Gastrocnemius medialis (tissue), 4 donors: ENCODE data around the gene NOL9.

ENCODE experiments used
- POLR2A ChIP-seq, 2 donors: fragments of 450-650 bp; IDR thresholded peaks; one replicate each; pipeline ENCODE4 v1.6.1; 2017; ENCODE audit warnings: antibody characterized with exemption in 2 of 2, mild to moderate bottlenecking in 2 of 2, moderate library complexity in 2 of 2
- TF ChIP-seq, protein P1 (sequence below), 5 experiments: fragments of 450-650 bp in 3 of 5; fragments of 200-600 bp in 2 of 5; sonication (generic) in 2 of 5; IDR thresholded peaks in 4 of 5; conservative IDR thresholded peaks in 1 of 5; 1 replicate in 4 of 5; 2 replicates in 1 of 5; pipeline ENCODE4 v1.5.1; 2016 to 2019; ENCODE audit warnings: antibody characterized with exemption in 5 of 5, mild to moderate bottlenecking in 3 of 5, moderate library complexity in 3 of 5

DNA sequence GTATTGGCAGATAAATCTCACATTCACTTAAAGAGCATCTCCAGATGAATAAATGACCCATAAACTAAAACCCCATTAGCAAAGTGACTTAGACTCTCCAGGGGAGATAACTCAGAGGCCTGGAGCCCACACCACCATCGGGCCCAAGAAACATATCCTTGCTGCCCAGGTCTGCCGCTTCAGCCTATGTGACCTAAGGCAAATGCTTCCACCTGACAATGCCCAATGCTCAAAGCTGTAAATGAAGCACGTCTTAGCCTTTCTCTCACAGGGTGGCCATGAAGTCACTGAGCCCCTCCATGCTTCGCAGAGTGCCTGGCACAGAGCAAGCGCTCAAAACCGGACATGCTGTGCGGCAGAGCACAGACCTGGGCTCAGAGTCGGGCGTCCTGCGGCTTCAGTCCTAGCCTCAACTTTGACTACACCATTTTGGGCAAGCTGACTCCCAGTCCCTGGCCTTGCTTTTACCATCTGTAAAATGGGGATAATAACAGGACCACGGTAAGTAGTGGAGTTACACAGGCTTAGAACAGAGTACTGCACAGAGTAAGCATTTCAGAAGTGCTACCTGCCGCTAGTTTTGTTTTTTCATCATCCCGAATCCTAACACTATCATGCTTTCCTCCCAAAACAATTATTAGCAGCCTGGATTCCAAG, 23.7 kb downstream of the NOL9 start:
- TF ChIP-seq POLR2A (IDR thresholded peaks at IDR 0.05): no peak
- TF ChIP-seq, protein P1, sequence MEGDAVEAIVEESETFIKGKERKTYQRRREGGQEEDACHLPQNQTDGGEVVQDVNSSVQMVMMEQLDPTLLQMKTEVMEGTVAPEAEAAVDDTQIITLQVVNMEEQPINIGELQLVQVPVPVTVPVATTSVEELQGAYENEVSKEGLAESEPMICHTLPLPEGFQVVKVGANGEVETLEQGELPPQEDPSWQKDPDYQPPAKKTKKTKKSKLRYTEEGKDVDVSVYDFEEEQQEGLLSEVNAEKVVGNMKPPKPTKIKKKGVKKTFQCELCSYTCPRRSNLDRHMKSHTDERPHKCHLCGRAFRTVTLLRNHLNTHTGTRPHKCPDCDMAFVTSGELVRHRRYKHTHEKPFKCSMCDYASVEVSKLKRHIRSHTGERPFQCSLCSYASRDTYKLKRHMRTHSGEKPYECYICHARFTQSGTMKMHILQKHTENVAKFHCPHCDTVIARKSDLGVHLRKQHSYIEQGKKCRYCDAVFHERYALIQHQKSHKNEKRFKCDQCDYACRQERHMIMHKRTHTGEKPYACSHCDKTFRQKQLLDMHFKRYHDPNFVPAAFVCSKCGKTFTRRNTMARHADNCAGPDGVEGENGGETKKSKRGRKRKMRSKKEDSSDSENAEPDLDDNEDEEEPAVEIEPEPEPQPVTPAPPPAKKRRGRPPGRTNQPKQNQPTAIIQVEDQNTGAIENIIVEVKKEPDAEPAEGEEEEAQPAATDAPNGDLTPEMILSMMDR (IDR thresholded peaks at IDR 0.05 in 4 of 5, conservative IDR thresholded peaks at IDR 0.05 in 1 of 5): no peak
